ENCODE data around the gene PRDM16.

DNA sequence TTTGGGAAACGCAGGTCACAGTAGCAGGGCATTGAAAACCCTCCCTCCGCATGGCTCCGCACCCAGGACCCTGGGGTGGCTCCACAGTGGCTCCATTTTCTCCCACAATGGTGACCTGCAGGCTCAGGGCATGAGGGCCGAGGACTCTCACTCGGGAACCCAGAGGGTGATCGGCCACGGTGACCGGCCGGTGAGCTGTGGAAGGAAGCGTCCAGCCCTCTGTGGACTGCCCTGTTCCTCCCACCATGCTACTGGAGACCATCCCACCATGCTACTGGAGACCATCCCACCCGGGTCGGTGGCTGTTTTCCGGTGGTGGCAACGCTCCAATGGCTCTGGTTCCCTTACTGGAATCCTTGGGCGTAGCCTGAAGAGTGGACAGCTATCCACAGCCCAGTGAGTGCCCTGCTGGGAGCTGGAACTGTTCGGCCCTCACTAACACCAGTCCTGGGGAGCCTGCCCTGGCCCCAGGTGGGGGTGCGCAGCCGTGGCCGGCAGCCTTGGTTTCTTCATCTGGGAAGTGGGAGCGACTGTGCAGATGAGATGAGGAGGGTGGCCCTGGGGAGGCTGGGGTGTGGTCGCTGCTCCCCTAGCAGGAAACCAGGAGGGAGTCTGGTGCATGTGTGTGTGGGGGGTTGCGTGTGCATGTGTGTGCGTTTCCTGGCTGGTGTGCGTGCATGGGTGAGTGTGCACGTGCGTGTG is 59.6 kb downstream of the PRDM16 start:
- TF ChIP-seq, protein P1, sequence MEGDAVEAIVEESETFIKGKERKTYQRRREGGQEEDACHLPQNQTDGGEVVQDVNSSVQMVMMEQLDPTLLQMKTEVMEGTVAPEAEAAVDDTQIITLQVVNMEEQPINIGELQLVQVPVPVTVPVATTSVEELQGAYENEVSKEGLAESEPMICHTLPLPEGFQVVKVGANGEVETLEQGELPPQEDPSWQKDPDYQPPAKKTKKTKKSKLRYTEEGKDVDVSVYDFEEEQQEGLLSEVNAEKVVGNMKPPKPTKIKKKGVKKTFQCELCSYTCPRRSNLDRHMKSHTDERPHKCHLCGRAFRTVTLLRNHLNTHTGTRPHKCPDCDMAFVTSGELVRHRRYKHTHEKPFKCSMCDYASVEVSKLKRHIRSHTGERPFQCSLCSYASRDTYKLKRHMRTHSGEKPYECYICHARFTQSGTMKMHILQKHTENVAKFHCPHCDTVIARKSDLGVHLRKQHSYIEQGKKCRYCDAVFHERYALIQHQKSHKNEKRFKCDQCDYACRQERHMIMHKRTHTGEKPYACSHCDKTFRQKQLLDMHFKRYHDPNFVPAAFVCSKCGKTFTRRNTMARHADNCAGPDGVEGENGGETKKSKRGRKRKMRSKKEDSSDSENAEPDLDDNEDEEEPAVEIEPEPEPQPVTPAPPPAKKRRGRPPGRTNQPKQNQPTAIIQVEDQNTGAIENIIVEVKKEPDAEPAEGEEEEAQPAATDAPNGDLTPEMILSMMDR (IDR thresholded peaks at IDR 0.05) = no peak
- TF ChIP-seq POLR2A (IDR thresholded peaks at IDR 0.05) = no peak
